Measurements from ENCODE around the gene KANSL1.

DNA sequence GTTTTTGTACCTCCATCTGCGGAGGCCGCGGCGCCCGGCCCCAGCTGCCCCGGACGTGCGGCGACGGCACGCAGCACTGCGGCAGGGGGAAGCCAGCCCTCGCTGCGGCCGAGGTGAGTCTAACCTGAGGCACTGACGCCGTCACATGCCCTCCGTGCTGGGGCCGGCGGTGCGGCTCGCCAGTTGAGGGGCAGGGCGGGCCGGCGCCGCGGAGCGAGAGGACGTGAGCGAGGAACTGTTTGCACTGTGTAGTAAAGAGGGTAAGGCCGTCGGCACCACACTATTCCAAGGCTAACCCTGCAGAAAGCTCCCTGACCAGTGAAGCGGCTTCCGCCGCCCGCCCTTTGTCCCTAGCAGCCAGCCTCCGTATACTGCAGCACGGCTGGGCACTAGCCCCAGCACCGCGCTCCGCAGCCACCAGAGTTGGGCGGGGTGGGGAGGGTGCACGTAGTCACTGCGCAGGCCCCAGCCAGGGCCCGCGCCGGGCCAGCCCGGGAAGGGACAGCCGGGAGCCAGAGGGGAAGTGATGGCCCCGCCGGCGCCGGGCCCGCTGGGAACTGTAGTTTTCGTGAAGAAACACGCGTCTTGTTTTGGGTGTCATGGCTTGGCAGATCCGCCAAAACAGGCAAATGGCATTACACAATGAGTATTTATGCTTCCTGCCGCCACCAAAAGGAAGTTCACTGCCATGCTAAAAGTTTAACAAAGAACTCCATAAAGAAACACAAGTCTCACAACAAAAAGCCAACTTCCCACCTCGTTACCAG, 580 bp upstream of the KANSL1 start:
- no peak for TF ChIP-seq EZH2 (IDR thresholded peaks at IDR 0.05; ENCODE audit: borderline replicate concordance, low read length)
- TF ChIP-seq, protein P1, sequence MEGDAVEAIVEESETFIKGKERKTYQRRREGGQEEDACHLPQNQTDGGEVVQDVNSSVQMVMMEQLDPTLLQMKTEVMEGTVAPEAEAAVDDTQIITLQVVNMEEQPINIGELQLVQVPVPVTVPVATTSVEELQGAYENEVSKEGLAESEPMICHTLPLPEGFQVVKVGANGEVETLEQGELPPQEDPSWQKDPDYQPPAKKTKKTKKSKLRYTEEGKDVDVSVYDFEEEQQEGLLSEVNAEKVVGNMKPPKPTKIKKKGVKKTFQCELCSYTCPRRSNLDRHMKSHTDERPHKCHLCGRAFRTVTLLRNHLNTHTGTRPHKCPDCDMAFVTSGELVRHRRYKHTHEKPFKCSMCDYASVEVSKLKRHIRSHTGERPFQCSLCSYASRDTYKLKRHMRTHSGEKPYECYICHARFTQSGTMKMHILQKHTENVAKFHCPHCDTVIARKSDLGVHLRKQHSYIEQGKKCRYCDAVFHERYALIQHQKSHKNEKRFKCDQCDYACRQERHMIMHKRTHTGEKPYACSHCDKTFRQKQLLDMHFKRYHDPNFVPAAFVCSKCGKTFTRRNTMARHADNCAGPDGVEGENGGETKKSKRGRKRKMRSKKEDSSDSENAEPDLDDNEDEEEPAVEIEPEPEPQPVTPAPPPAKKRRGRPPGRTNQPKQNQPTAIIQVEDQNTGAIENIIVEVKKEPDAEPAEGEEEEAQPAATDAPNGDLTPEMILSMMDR (conservative IDR thresholded peaks at IDR 0.05 in 1 of 2, IDR thresholded peaks at IDR 0.05 in 1 of 2; ENCODE audit: extremely low read depth in 1 of 2, insufficient read depth in 1 of 2, low read depth in 1 of 2, low read length in 2 of 2) = no peak
